Thyroid gland (tissue), 4 donors: ENCODE measurements around the gene LETM1. TPM values are rescaled to one million over a fixed set of nuclear protein-coding genes. Genes with fewer than 3 reads are reported as not detected.

Experiments
- DNase-seq, 2 donors: peaks; one replicate each; pipeline ENCODE4 v3.0.0-alpha.2; 2019
- H3K27ac ChIP-seq, 3 donors: fragments of 200-600 bp; sonication (generic); 1 replicate in 2 of 3; 2 replicates in 1 of 3; pipeline ENCODE4 v1.5.1; 2016 to 2019; ENCODE audit warnings: mild to moderate bottlenecking in 1 of 3, moderate library complexity in 1 of 3
- H3K27me3 ChIP-seq: fragments of 200-600 bp; sonication (generic); one replicate; pipeline ENCODE4 v1.5.1; 2019
- H3K36me3 ChIP-seq, 2 donors: fragments of 200-600 bp; sonication (generic); one replicate each; pipeline ENCODE4 v1.5.1; 2016 to 2019
- H3K4me1 ChIP-seq, 2 donors: fragments of 200-600 bp; sonication (generic); one replicate each; pipeline ENCODE4 v1.5.1; 2017 to 2019
- H3K4me3 ChIP-seq, 3 donors: fragments of 200-600 bp; sonication (generic); replicated peaks in 1 of 3; 1 replicate in 2 of 3; 2 replicates in 1 of 3; pipeline ENCODE4 v1.5.1; 2016; ENCODE audit warnings: mild to moderate bottlenecking in 1 of 3
- H3K9me3 ChIP-seq: fragments of 200-600 bp; sonication (generic); one replicate; pipeline ENCODE4 v1.5.1; 2017
- POLR2A ChIP-seq, 2 donors: fragments of 450-650 bp; IDR thresholded peaks; one replicate each; pipeline ENCODE4 v1.6.1; 2017; ENCODE audit warnings: antibody characterized with exemption in 2 of 2, mild to moderate bottlenecking in 2 of 2, moderate library complexity in 1 of 2
- WGBS, 2 donors: methylation state at CpG; one replicate each; pipeline ENCODE4 v1.1.5; 2017; 5-methylcytosine and 5-hydroxymethylcytosine counted together
- intact Hi-C: fragments of 100-400 bp; cut with DNase I; formaldehyde crosslinking; loops from one replicate; pipeline ENCODE4 v1.15.1; 2023
- total RNA-seq, 4 donors: library from RNA; depleted of rRNA; stranded (reverse); fragments of >200 nt; gene quantifications; one replicate each; pipeline ENCODE4 v1.2.3, GENCODE V29; 2016
- TF ChIP-seq, protein P1 (sequence below), 6 experiments: fragments of 200-600 bp in 3 of 6; fragments of 450-650 bp in 3 of 6; sonication (generic) in 3 of 6; IDR thresholded peaks; one replicate each; pipeline ENCODE4 v1.5.1; 2016 to 2019; ENCODE audit warnings: antibody characterized with exemption in 6 of 6, mild to moderate bottlenecking in 2 of 6, inconsistent platforms in 1 of 6, moderate library complexity in 1 of 6

Gene LETM1
- total RNA-seq, 4 donors from 2014 or later: 30.1 to 58.4 (median 49.0) TPM

DNA sequence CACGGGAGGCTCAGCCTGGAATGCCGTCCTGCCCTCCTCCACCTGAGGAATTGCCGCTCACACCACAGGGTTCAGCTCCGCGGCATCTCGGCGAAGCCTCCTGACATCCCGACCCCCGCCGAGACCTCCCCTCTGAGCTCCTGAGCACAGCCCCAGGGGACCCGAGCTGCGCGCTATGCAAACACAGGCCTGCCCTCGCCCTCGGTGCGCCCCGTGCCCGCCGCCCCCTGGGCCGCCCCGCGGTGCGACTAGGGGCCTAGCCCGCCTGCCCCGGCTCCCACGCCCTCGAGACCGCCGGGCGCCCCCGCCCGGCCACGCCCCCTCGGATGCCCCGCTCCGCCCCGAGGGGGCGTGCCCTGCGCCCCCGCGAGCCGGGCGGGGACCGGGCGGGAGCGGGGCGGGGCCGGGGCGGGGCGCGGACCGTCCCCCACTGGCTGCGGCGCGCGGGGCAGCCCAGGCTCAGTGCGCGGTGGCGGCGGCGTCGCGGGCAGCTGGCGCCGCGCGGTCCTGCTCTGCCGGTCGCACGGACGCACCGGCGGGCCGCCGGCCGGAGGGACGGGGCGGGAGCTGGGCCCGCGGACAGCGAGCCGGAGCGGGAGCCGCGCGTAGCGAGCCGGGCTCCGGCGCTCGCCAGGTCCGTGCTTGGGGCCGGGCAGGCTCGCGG is 63.0 kb downstream of the LETM1 start, which contains the start of gene FGFR3:
FGFR3 (plus strand) TSS at position 462 of the 664 bp plus-strand sequence. CDS start 642 bp downstream, outside the sequence.
- Histone ChIP-seq H3K4me1 (peaks cover 11 to 22% of the 10 kb centered on the region in 2 donors), H3K27me3 (peaks cover 5% of the 10 kb centered on the region), H3K4me3 (peak within 1 kb of the TSS in 1 of 3 donors; percentile 47), H3K27ac (no peak within 1 kb of the TSS), H3K9me3 (no peaks in the 10 kb centered on the region), H3K36me3 (no peaks in the 10 kb centered on the region)
- 0 to 3% methylated on average over 4 to 12 of the region's 95 CpGs for WGBS, 2 donors
- DNase-seq: peak; percentile 22 to 41
- intact Hi-C loops: no loop called here
- TF ChIP-seq POLR2A (IDR thresholded peaks at IDR 0.05): peak in 1 of 2 donors; percentile 57
- TF ChIP-seq, protein P1, sequence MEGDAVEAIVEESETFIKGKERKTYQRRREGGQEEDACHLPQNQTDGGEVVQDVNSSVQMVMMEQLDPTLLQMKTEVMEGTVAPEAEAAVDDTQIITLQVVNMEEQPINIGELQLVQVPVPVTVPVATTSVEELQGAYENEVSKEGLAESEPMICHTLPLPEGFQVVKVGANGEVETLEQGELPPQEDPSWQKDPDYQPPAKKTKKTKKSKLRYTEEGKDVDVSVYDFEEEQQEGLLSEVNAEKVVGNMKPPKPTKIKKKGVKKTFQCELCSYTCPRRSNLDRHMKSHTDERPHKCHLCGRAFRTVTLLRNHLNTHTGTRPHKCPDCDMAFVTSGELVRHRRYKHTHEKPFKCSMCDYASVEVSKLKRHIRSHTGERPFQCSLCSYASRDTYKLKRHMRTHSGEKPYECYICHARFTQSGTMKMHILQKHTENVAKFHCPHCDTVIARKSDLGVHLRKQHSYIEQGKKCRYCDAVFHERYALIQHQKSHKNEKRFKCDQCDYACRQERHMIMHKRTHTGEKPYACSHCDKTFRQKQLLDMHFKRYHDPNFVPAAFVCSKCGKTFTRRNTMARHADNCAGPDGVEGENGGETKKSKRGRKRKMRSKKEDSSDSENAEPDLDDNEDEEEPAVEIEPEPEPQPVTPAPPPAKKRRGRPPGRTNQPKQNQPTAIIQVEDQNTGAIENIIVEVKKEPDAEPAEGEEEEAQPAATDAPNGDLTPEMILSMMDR (IDR thresholded peaks at IDR 0.05): no peak

- no peak for DNase-seq
- H3K36me3 ChIP-seq: no peaks in the 10 kb centered on the region
- WGBS, 2 donors: 45 to 61% methylated on average over 11 to 22 of the region's 29 CpGs
- no peak overlapping the region for H3K27ac ChIP-seq
- no peaks in the 10 kb centered on the region for H3K9me3 ChIP-seq
- intact Hi-C loops: no loop called here
- TF ChIP-seq POLR2A (IDR thresholded peaks at IDR 0.05): no peak
- H3K27me3 ChIP-seq: peaks cover 5% of the 10 kb centered on the region
- no peak overlapping the region for H3K4me3 ChIP-seq
- peaks cover 11 to 20% of the 10 kb centered on the region in 2 donors for H3K4me1 ChIP-seq
Measured at GRCh38 chr4:1792158-1792831, 63.7 kb downstream of the LETM1 start.

DNA sequence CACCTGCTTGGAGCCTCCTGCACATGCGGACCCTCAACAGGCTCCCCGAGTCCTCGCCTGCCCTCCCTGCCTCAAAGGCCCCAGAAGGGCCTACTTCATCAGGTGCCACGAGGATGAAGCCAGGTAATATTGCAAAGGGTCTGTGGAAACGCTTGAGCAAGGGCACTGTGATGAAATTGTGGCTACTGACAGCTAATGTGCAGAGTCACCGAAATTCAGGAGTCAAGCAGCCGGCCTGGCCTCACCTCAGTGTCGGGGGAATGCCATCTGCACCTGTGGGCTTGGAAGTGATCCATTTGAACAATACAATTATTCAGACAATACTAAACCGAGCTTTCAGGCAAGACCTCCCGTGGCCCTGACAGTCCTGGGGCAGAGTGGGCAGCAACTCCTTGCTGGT is 66.0 kb downstream of the LETM1 start:
- TF ChIP-seq POLR2A (IDR thresholded peaks at IDR 0.05): no peak
- TF ChIP-seq, protein P1 (IDR thresholded peaks at IDR 0.05): no peak
- H3K4me1 ChIP-seq: peaks cover 6 to 12% of the 10 kb centered on the region in 2 donors
- H3K27ac ChIP-seq: no peak overlapping the region
- no peaks in the 10 kb centered on the region for H3K9me3 ChIP-seq
- DNase-seq: no peak
- peaks cover under 1% of the 10 kb centered on the region for H3K27me3 ChIP-seq
- intact Hi-C loops: no loop called here
- WGBS, 2 donors: 84 to 90% methylated on average over 10 of the region's 10 CpGs
- no peak overlapping the region for H3K4me3 ChIP-seq
- H3K36me3 ChIP-seq: no peaks in the 10 kb centered on the region

- intact Hi-C loops: no loop called here
- no peaks in the 10 kb centered on the region for H3K36me3 ChIP-seq
- H3K4me3 ChIP-seq: no peak overlapping the region
- no peaks in the 10 kb centered on the region for H3K27me3 ChIP-seq
- no peak for DNase-seq
- peaks cover 6 to 12% of the 10 kb centered on the region in 2 donors for H3K4me1 ChIP-seq
- no peak overlapping the region for H3K27ac ChIP-seq
- H3K9me3 ChIP-seq: no peaks in the 10 kb centered on the region
- TF ChIP-seq POLR2A (IDR thresholded peaks at IDR 0.05): no peak
- TF ChIP-seq, protein P1 (IDR thresholded peaks at IDR 0.05): no peak
- 89 to 91% methylated on average over 3 to 7 of the region's 21 CpGs for WGBS, 2 donors
Measured at GRCh38 chr4:1789552-1789951, 66.4 kb downstream of the LETM1 start.

GRCh38 chr4:1788254-1788973 is 67.5 kb downstream of the LETM1 start:
- H3K27me3 ChIP-seq: no peaks in the 10 kb centered on the region
- DNase-seq: no peak
- H3K27ac ChIP-seq: no peak overlapping the region
- H3K4me1 ChIP-seq: peaks cover 0 to 15% of the 10 kb centered on the region in 2 donors
- H3K4me3 ChIP-seq: no peak overlapping the region
- WGBS, 2 donors: 63 to 75% methylated on average over 13 of the region's 13 CpGs
- H3K9me3 ChIP-seq: no peaks in the 10 kb centered on the region
- no peaks in the 10 kb centered on the region for H3K36me3 ChIP-seq
- TF ChIP-seq, protein P1 (IDR thresholded peaks at IDR 0.05): no peak
- no peak for TF ChIP-seq POLR2A (IDR thresholded peaks at IDR 0.05)
- intact Hi-C loops: no loop called here
